ENCODE measurements around the gene LGR6.

DNA sequence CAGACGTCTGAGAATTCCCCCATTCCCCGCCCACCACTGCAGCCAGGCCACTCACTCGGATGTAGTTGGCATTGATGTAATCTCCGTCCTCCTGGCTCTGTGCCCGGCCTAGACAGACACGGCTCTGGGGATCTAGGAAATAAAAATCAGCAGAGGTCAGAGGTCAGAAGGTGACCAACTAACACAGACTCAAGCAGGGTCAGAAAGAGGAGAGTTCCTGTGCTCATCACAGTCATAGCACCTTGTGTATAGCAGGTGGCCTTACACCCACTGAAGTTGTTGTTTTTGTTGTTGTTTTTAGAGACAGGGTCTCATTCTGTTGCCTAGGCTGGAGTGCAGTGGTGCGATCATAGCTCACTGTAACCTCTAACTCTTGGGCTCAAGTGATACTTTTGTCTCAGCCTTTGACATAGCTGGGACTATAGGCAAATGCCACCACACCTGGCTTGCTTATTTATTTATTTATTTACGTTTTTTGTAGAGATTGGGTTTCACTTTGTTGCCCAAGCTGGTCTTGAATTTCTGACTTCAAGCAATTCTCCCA is 38.0 kb upstream of the LGR6 start:
- no peak for TF ChIP-seq POLR2AphosphoS5 (IDR thresholded peaks at IDR 0.05; ENCODE audit: low read depth, low read length)
- no peak for TF ChIP-seq TAF1 (IDR thresholded peaks at IDR 0.05; ENCODE audit: borderline replicate concordance, insufficient read depth, low read length)

All from PFSK-1 (cell line).